ENCODE results near the gene MDH2.

GRCh38 chr7:76095908-76096307 lies 48.0 kb downstream of the MDH2 start:
- no peak for TF ChIP-seq GATA2 (IDR thresholded peaks at IDR 0.05; ENCODE audit: low read depth, low read length)
- no peak for TF ChIP-seq GATA3 (IDR thresholded peaks at IDR 0.05; ENCODE audit: low read depth, low read length)
